ENCODE data around the gene ZNF821. TPM values are rescaled to one million over a fixed set of nuclear protein-coding genes. Genes with fewer than 3 reads are reported as not detected.

ZNF821 gene, protein sequence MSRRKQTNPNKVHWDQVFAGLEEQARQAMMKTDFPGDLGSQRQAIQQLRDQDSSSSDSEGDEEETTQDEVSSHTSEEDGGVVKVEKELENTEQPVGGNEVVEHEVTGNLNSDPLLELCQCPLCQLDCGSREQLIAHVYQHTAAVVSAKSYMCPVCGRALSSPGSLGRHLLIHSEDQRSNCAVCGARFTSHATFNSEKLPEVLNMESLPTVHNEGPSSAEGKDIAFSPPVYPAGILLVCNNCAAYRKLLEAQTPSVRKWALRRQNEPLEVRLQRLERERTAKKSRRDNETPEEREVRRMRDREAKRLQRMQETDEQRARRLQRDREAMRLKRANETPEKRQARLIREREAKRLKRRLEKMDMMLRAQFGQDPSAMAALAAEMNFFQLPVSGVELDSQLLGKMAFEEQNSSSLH
- total RNA-seq, result 28.8 and 30.2 TPM in 2 replicates
- long read RNA-seq, partial matches to known transcripts, result 0 of 3 reads
- long read RNA-seq, other reads (novel, unspliced or antisense), result 3 of 3 reads

DNA sequence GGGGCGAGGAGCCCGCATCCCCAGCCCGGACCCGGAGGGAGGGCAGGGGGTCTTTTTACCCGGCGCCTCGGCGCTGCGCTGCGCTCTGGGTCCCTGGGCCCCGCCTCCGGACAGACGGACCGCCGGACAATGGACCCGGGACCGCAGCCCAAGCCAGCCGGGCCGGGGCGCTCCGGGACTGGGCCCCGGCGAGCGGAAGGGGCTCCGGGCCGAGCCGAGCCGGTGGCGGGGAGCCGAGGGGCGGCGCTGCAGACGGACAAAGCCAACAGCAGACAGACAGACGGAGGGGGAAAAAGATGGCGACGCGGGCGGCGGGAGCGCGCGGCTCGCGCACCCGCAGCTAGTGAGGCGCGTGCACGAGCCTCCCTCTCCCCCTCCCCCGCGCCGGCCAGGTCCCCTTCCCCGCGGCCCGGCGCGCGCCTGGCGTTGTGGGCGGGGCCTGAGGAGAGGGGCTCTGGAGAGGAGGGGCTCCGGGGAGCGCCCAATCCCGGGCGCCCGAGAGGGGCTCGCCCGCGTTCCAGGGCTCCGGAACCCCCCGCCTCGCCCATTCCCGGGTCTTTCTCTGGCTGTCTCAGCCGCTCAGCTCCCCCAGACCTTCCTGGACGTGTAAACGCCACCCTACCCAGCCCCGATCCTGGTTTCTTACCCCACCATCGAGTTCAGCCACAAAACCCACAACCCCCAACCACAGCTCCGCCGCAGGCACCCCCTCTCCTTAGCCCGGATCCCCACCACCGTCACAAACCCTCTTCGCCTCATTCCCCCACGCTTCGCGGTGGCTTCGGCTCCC is at the start of gene ZNF821:
ZNF821 (minus strand) TSS at position 334 of the 790 bp plus-strand sequence. CDS start 4,236 bp downstream, outside the sequence.
- Mint-ChIP-seq H3K27me3 (ENCODE audit: low read depth) (no peaks in the 10 kb centered on the region), H3K9me3 (no peaks in the 10 kb centered on the region), H3K4me1 (peaks cover 28% of the 10 kb centered on the region), H3K36me3 (ENCODE audit: low read depth) (no peaks in the 10 kb centered on the region), H3K27ac (ENCODE audit: unreplicated experiment) (peak within 1 kb of the TSS; percentile 95), H3K4me3 (peak within 1 kb of the TSS; percentile 96)
- peak; percentile 84 for DNase-seq (ENCODE audit: low read depth, low spot score)
- TF ChIP-seq, protein P1, sequence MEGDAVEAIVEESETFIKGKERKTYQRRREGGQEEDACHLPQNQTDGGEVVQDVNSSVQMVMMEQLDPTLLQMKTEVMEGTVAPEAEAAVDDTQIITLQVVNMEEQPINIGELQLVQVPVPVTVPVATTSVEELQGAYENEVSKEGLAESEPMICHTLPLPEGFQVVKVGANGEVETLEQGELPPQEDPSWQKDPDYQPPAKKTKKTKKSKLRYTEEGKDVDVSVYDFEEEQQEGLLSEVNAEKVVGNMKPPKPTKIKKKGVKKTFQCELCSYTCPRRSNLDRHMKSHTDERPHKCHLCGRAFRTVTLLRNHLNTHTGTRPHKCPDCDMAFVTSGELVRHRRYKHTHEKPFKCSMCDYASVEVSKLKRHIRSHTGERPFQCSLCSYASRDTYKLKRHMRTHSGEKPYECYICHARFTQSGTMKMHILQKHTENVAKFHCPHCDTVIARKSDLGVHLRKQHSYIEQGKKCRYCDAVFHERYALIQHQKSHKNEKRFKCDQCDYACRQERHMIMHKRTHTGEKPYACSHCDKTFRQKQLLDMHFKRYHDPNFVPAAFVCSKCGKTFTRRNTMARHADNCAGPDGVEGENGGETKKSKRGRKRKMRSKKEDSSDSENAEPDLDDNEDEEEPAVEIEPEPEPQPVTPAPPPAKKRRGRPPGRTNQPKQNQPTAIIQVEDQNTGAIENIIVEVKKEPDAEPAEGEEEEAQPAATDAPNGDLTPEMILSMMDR (conservative IDR thresholded peaks at IDR 0.05), result no peak

DNA sequence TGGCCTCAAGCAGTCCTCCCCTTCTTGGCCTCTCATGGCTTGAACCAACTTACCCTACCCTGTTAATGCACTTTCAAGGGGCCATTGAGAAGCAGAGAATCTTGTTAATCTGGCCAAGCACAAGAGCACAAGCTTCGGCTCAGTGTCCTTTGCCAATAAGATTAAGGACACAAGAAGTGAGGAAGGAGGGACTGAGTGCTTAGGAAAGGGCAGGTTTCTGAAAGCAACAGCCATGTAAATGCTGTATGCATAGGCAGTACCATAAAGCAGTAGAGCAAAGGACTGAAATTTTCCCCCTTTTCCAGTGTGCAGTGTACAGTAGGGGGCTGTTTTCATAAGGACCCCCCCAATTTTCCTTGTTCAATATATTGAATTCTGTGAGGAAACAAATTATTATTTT is 49.0 kb upstream of the ZNF821 start:
- no peak overlapping the region for H3K27ac Mint-ChIP-seq (ENCODE audit: unreplicated experiment)
- TF ChIP-seq, protein P1 (conservative IDR thresholded peaks at IDR 0.05), result no peak

DNA sequence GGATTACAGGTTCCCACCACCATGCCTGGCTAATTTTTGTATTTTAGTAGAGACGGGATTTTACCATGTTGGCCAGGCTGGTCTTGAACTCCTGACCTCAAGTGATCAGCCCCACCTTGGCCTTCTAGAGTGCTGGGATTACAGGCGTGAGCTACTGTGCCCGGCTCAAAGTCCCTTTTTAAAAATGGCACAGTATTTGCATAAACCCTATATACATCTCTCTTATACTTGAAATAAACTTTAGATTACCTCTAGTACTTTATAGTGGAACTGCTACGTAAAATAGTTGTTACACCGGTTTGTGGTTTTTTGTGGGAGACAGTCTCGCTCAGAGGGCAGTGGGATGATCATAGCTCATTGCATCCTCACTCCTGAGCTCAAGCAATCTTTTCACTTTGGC is 47.6 kb upstream of the ZNF821 start:
- TF ChIP-seq, protein P1 (conservative IDR thresholded peaks at IDR 0.05), result no peak
- Mint-ChIP-seq H3K4me1 (no peaks in the 10 kb centered on the region), H3K27me3 (ENCODE audit: low read depth) (no peaks in the 10 kb centered on the region), H3K27ac (ENCODE audit: unreplicated experiment) (no peak overlapping the region), H3K36me3 (ENCODE audit: low read depth) (peaks cover 6% of the 10 kb centered on the region), H3K4me3 (no peak overlapping the region), H3K9me3 (no peaks in the 10 kb centered on the region)
- DNase-seq (ENCODE audit: low read depth, low spot score), result no peak

More for the DNA sequence above, 49.0 kb upstream of the ZNF821 start:
- Mint-ChIP-seq H3K36me3 (ENCODE audit: low read depth) (peaks cover 2% of the 10 kb centered on the region), H3K4me3 (no peak overlapping the region), H3K4me1 (no peaks in the 10 kb centered on the region), H3K27me3 (ENCODE audit: low read depth) (no peaks in the 10 kb centered on the region), H3K9me3 (no peaks in the 10 kb centered on the region)
- no peak for DNase-seq (ENCODE audit: low read depth, low spot score)

DNA sequence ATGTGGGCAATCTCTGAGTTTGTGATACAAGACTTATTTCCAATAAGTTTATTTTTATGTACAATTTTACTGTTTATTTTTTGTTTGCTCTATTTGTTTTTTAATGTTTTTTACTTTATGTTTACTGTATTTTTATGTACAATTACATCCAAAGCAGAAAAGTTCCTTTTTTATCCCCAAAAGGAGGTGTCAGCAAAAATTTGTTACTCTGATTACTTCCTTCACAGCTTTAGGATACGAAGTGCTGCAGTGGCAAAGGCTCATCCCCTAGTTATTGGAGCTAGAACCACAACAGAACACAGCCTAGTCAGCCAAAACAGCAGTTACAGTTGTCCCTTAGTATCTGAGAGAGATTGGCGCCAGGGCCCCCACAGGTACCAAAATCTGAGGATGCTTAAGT is 47.0 kb upstream of the ZNF821 start:
- H3K4me3 Mint-ChIP-seq, result no peak overlapping the region
- DNase-seq (ENCODE audit: low read depth, low spot score), result no peak
- peaks cover 8% of the 10 kb centered on the region for H3K36me3 Mint-ChIP-seq (ENCODE audit: low read depth)
- H3K27me3 Mint-ChIP-seq (ENCODE audit: low read depth), result no peaks in the 10 kb centered on the region
- TF ChIP-seq, protein P1 (conservative IDR thresholded peaks at IDR 0.05), result no peak
- no peaks in the 10 kb centered on the region for H3K4me1 Mint-ChIP-seq
- H3K27ac Mint-ChIP-seq (ENCODE audit: unreplicated experiment), result no peak overlapping the region
- H3K9me3 Mint-ChIP-seq, result no peaks in the 10 kb centered on the region

DNA sequence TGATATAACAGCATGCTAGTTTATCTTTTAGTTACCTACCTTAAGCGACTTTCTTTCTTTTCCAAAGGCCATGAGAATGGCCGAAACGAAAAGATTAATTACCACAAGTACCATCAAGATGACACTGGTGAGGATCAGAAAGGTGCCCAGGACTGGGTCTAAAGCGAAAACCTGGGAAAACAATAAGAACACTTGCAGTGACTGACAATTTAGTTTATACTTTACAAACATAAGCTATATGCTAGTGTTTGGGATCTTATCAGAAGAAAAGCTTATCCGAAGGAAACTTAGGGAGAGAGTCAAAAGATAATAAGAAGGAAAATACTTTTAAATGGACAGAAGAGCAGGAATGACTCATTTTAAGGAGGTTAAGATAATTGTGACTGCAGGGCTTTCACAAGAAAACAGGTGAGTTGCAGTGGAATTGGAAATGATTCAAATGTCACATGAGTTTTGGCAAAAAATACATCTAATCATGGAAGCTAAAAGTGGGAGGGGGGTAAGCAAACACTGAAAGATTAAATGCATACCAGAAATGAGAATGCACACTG is 46.1 kb upstream of the ZNF821 start:
- Mint-ChIP-seq H3K9me3 (no peaks in the 10 kb centered on the region), H3K27ac (ENCODE audit: unreplicated experiment) (no peak overlapping the region), H3K4me3 (no peak overlapping the region), H3K27me3 (ENCODE audit: low read depth) (no peaks in the 10 kb centered on the region), H3K36me3 (ENCODE audit: low read depth) (peaks cover 8% of the 10 kb centered on the region), H3K4me1 (no peaks in the 10 kb centered on the region)
- TF ChIP-seq, protein P1 (conservative IDR thresholded peaks at IDR 0.05), result no peak
- no peak for DNase-seq (ENCODE audit: low read depth, low spot score)

All from neural crest cell (in vitro differentiated cells).